Activated B cell treated with CpG ODN at 0.5 μM for 24 hours (primary cell): ENCODE results near the gene MTHFD1. TPM values are rescaled to one million over a fixed set of nuclear protein-coding genes. Genes with fewer than 3 reads are reported as not detected.
A peak's percentile ranks its signal among the peaks of the same experiment; 100 is the strongest.

Source experiments
- ATAC-seq: fragments of 200-7000 bp; cut with Tn5 transposase; one replicate; pipeline ENCODE4 v1.10.0; 2021; ENCODE audit warnings: low read depth, mild to moderate bottlenecking, moderate library complexity
- CTCF ChIA-PET: fragments of 350-600 bp; sonication (Branson Sonifier 250); formaldehyde crosslinking; loops from one replicate; lab custom pipeline; 2021; ENCODE audit warnings: antibody characterized with exemption; lab: Charles Lee
- POLR2A ChIA-PET: fragments of 350-600 bp; sonication (Branson Sonifier 250); formaldehyde crosslinking; loops from one replicate; lab custom pipeline; 2021; ENCODE audit warnings: antibody characterized with exemption; lab: Charles Lee
- DNase-seq: peaks from one replicate; pipeline ENCODE4 v3.0.0; 2022
- H3K27ac Mint-ChIP-seq: one replicate; pipeline ENCODE4 v1.8.0; 2020; ENCODE audit warnings: mixed read lengths
- H3K27me3 Mint-ChIP-seq: one replicate; pipeline ENCODE4 v1.8.0; 2021; ENCODE audit warnings: mixed read lengths
- H3K36me3 Mint-ChIP-seq: one replicate; pipeline ENCODE4 v1.8.0; 2021; ENCODE audit warnings: low read depth, mixed read lengths
- H3K4me1 Mint-ChIP-seq: one replicate; pipeline ENCODE4 v1.8.0; 2021; ENCODE audit warnings: mixed read lengths
- H3K4me3 Mint-ChIP-seq: one replicate; pipeline ENCODE4 v1.8.0; 2020; ENCODE audit warnings: mild to moderate bottlenecking, mixed read lengths
- H3K9me3 Mint-ChIP-seq: one replicate; pipeline ENCODE4 v1.8.0; 2020; ENCODE audit warnings: mixed read lengths
- intact Hi-C: fragments of 100-400 bp; cut with micrococcal nuclease; formaldehyde crosslinking; loops from one replicate; pipeline ENCODE4 v1.15.1; 2024
- total RNA-seq: library from RNA; stranded (reverse); gene quantifications from 2 replicates; pipeline ENCODE4 v1.2.3, GENCODE V29; 2022
- TF ChIP-seq, protein P1 (sequence below): fragments of 200-600 bp; IDR thresholded peaks from one replicate; pipeline ENCODE4 v1.8.0; 2022; ENCODE audit warnings: antibody characterized with exemption, mild to moderate bottlenecking

MTHFD1 gene
- total RNA-seq, 1 donor from 2014 or later: 98.4 TPM

DNA sequence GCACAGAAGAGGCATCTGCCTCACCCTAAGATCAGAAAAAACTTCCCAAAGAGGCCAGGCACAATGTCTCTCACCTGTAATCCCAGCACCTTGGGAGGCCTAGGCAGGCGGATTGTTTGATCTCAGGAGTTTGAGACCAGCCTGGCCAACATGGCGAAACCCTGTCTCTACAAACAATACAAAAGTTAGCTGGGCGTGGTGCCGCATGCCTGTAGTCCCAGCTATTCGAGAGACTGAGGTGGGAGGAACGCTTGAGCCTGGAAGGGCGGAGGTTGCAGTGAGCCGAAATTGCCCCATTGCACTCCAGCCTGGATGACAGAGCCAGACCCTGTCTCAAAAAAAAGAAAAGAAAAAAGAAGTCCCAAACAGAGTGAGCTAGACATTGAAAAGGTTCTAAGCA, 120.9 kb downstream of the MTHFD1 start:
- TF ChIP-seq, protein P1, sequence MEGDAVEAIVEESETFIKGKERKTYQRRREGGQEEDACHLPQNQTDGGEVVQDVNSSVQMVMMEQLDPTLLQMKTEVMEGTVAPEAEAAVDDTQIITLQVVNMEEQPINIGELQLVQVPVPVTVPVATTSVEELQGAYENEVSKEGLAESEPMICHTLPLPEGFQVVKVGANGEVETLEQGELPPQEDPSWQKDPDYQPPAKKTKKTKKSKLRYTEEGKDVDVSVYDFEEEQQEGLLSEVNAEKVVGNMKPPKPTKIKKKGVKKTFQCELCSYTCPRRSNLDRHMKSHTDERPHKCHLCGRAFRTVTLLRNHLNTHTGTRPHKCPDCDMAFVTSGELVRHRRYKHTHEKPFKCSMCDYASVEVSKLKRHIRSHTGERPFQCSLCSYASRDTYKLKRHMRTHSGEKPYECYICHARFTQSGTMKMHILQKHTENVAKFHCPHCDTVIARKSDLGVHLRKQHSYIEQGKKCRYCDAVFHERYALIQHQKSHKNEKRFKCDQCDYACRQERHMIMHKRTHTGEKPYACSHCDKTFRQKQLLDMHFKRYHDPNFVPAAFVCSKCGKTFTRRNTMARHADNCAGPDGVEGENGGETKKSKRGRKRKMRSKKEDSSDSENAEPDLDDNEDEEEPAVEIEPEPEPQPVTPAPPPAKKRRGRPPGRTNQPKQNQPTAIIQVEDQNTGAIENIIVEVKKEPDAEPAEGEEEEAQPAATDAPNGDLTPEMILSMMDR: no peak
- intact Hi-C loops: loop anchor here (10.0 kb wide), 3 partner anchors 476 to 1034 kb away; partner anchors contain the start of genes FNTB and SYNE2
- ChIA-PET POLR2A (interaction anchor here (0.7 to 3.0 kb wide), 5 partner anchors 33 to 569 kb away, joined by 3 to 11 read pairs (median 3); partner anchors contain the start of gene MTHFD1), CTCF (interaction anchor here (3.0 to 4.6 kb wide), 3 partner anchors 31 to 166 kb away, joined by 18 to 41 read pairs (median 33); no protein-coding TSS in a partner anchor)
- H3K27me3 Mint-ChIP-seq: no peaks in the 10 kb centered on the region
- H3K36me3 Mint-ChIP-seq: peaks cover 25% of the 10 kb centered on the region
- peak overlapping the region; percentile 26 for H3K4me3 Mint-ChIP-seq
- no peaks in the 10 kb centered on the region for H3K9me3 Mint-ChIP-seq
- peaks cover 82% of the 10 kb centered on the region for H3K4me1 Mint-ChIP-seq
- DNase-seq (no peak), ATAC-seq (no peak)
- peak overlapping the region; percentile 51 for H3K27ac Mint-ChIP-seq

Other genes with a start within 250 kb of the MTHFD1 start
- 17.0 and 23.2 TPM in 2 replicates for gene ESR2, start 94.0 kb upstream of the MTHFD1 start, total RNA-seq
- gene AKAP5, start 77.1 kb downstream of the MTHFD1 start, total RNA-seq: 4.3 and 5.1 TPM in 2 replicates
- 20.9 and 29.1 TPM in 2 replicates for gene ZBTB25, start 115.5 kb downstream of the MTHFD1 start, total RNA-seq
- gene ZBTB1, start 116.4 kb downstream of the MTHFD1 start, total RNA-seq: 56.5 and 60.7 TPM in 2 replicates
- 3.8 and 5.4 TPM in 2 replicates for gene HSPA2, start 152.4 kb downstream of the MTHFD1 start, total RNA-seq
- not detected in 2 replicates for gene PPP1R36, start 161.6 kb downstream of the MTHFD1 start, total RNA-seq